HFFc6 (cell line): ENCODE results near the gene MYO3B. TPM values are rescaled to one million over a fixed set of nuclear protein-coding genes. Genes with fewer than 3 reads are reported as not detected.

Experiments
- DNase-seq: peaks from one replicate; pipeline ENCODE4 v3.0.0-alpha.2; 2018
- H3K27ac Mint-ChIP-seq: 2 replicates; pipeline ENCODE4 v1.8.0; 2020; ENCODE audit warnings: mild to moderate bottlenecking, mixed read lengths
- H3K27me3 Mint-ChIP-seq: 2 replicates; pipeline ENCODE4 v1.8.0; 2021; ENCODE audit warnings: mild to moderate bottlenecking, moderate library complexity, mixed read lengths; ENCODE audit not compliant: insufficient read depth
- H3K36me3 Mint-ChIP-seq: 2 replicates; pipeline ENCODE4 v1.8.0; 2021; ENCODE audit warnings: low read depth, mixed read lengths
- H3K4me1 Mint-ChIP-seq: 2 replicates; pipeline ENCODE4 v1.8.0; 2020; ENCODE audit warnings: low read depth, mixed read lengths
- H3K4me3 Mint-ChIP-seq: 2 replicates; pipeline ENCODE4 v1.8.0; 2020; ENCODE audit warnings: mild to moderate bottlenecking, moderate library complexity, mixed read lengths
- H3K9me3 Mint-ChIP-seq: 2 replicates; pipeline ENCODE4 v1.8.0; 2020; ENCODE audit warnings: mild to moderate bottlenecking, mixed read lengths
- CTCF ChIP-seq: fragments of 200-600 bp; sonication (generic); IDR thresholded peaks from 2 replicates; pipeline ENCODE4 v1.5.0; 2021; ENCODE audit warnings: antibody characterized with exemption, mild to moderate bottlenecking
- total RNA-seq, 6 experiments: library from RNA; stranded (reverse); fragmentation: NEBNext Ultra II Directional; extraction: Animal tissue kit (Norgen Biotek cat#: 25700); gene quantifications; 2 replicates in 1 of 6; 3 replicates in 5 of 6; pipeline ENCODE4 v1.2.3, GENCODE V29; 2021

MYO3B gene
- total RNA-seq, 6 experiments from 2014 or later = not detected

- Mint-ChIP-seq H3K36me3 (no peaks in the 10 kb centered on the region; the same call in 1 of the 2 replicates), H3K4me1 (no peaks in the 10 kb centered on the region), H3K4me3 (no peak overlapping the region), H3K27ac (no peak overlapping the region), H3K9me3 (peaks cover 37% of the 10 kb centered on the region), H3K27me3 (peaks cover 3% of the 10 kb centered on the region; the same call in 1 of the 2 replicates)
- no peak for TF ChIP-seq CTCF
- no peak for DNase-seq
Observed at GRCh38 chr2:170484552-170484951, 306.6 kb downstream of the MYO3B start.

- H3K27me3 Mint-ChIP-seq = peaks cover 2% of the 10 kb centered on the region; the same call in 1 of the 2 replicates
- no peak for TF ChIP-seq CTCF
- H3K4me3 Mint-ChIP-seq = no peak overlapping the region
- H3K36me3 Mint-ChIP-seq = no peaks in the 10 kb centered on the region; the same call in 1 of the 2 replicates
- no peaks in the 10 kb centered on the region for H3K4me1 Mint-ChIP-seq
- H3K9me3 Mint-ChIP-seq = peaks cover 34% of the 10 kb centered on the region
- no peak overlapping the region for H3K27ac Mint-ChIP-seq
- no peak for DNase-seq
Observed at GRCh38 chr2:170485254-170486026, 307.5 kb downstream of the MYO3B start.

- no peak for DNase-seq
- no peaks in the 10 kb centered on the region; the same call in 1 of the 2 replicates for H3K36me3 Mint-ChIP-seq
- peaks cover 31% of the 10 kb centered on the region for H3K9me3 Mint-ChIP-seq
- no peaks in the 10 kb centered on the region; the same call in 1 of the 2 replicates for H3K27me3 Mint-ChIP-seq
- H3K27ac Mint-ChIP-seq = no peak overlapping the region
- TF ChIP-seq CTCF = no peak
- no peaks in the 10 kb centered on the region for H3K4me1 Mint-ChIP-seq
- H3K4me3 Mint-ChIP-seq = no peak overlapping the region
Observed at GRCh38 chr2:170486730-170487129, 308.8 kb downstream of the MYO3B start.

- no peak for DNase-seq
- peaks cover 37% of the 10 kb centered on the region for H3K9me3 Mint-ChIP-seq
- TF ChIP-seq CTCF = no peak
- H3K27me3 Mint-ChIP-seq = no peaks in the 10 kb centered on the region
- H3K27ac Mint-ChIP-seq = no peak overlapping the region
- H3K36me3 Mint-ChIP-seq = no peaks in the 10 kb centered on the region
- no peaks in the 10 kb centered on the region for H3K4me1 Mint-ChIP-seq
- no peak overlapping the region for H3K4me3 Mint-ChIP-seq
Observed at GRCh38 chr2:170488807-170489206, 310.9 kb downstream of the MYO3B start.

- TF ChIP-seq CTCF = no peak
- H3K4me1 Mint-ChIP-seq = no peaks in the 10 kb centered on the region
- no peak overlapping the region for H3K27ac Mint-ChIP-seq
- no peak overlapping the region for H3K4me3 Mint-ChIP-seq
- no peaks in the 10 kb centered on the region for H3K27me3 Mint-ChIP-seq
- H3K9me3 Mint-ChIP-seq = peaks cover 32% of the 10 kb centered on the region
- DNase-seq = no peak
- H3K36me3 Mint-ChIP-seq = no peaks in the 10 kb centered on the region
Observed at GRCh38 chr2:170492010-170492409, 314.1 kb downstream of the MYO3B start.
